Measurements from ENCODE around the gene UBXN6. TPM values are rescaled to one million over a fixed set of nuclear protein-coding genes. Genes with fewer than 3 reads are reported as not detected.

The UBXN6 gene
- total RNA-seq, 2 experiments from 2014 or later, result 54.5 to 58.4 TPM

DNA sequence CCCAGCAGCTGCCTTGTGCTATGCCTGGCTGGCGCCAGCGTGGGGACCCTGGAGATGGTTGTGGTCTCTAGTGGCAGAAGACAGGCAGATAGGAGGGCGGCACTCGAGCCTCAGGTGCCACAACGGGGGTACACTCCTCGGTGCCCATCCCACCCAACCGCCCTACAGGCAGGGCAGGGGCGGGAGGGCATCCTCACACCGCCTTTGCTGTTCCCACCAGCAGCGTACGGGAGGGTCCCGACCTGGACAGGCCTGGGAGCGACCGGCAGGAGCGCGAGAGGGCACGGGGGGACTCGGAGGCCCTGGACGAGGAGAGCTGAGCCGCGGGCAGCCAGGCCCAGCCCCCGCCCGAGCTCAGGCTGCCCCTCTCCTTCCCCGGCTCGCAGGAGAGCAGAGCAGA is 44.1 kb upstream of the UBXN6 start:
- Histone ChIP-seq H3K27me3 (ENCODE audit: control insufficient read depth in 1 of 2, insufficient read depth in 2 of 2, low read length in 2 of 2) (no peaks in the 10 kb centered on the region), H3K4me1 (ENCODE audit: insufficient read depth, low read length) (no peaks in the 10 kb centered on the region), H3K4me3 (ENCODE audit: low read length) (no peak overlapping the region), H3K27ac (ENCODE audit: low read depth in 1 of 2, low read length in 2 of 2) (no peak overlapping the region), H3K9me3 (ENCODE audit: control insufficient read depth in 1 of 2, insufficient read depth in 1 of 2, low read length in 2 of 2) (peaks cover 0 to 10% of the 10 kb centered on the region in 2 experiments), H3K36me3 (ENCODE audit: insufficient read depth, low read length) (peaks cover 31% of the 10 kb centered on the region)
- no peak overlapping the region for H3K4me3 Mint-ChIP-seq
- TF ChIP-seq, protein P1, sequence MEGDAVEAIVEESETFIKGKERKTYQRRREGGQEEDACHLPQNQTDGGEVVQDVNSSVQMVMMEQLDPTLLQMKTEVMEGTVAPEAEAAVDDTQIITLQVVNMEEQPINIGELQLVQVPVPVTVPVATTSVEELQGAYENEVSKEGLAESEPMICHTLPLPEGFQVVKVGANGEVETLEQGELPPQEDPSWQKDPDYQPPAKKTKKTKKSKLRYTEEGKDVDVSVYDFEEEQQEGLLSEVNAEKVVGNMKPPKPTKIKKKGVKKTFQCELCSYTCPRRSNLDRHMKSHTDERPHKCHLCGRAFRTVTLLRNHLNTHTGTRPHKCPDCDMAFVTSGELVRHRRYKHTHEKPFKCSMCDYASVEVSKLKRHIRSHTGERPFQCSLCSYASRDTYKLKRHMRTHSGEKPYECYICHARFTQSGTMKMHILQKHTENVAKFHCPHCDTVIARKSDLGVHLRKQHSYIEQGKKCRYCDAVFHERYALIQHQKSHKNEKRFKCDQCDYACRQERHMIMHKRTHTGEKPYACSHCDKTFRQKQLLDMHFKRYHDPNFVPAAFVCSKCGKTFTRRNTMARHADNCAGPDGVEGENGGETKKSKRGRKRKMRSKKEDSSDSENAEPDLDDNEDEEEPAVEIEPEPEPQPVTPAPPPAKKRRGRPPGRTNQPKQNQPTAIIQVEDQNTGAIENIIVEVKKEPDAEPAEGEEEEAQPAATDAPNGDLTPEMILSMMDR (IDR thresholded peaks at IDR 0.05), result no peak
- H3K27ac Mint-ChIP-seq, result no peak overlapping the region
- no peaks in the 10 kb centered on the region for H3K4me1 Mint-ChIP-seq (ENCODE audit: low read depth)
- ChIA-PET POLR2A (no interaction called here), CTCF (no interaction called here)
- intact Hi-C loops (cut with DNase I, micrococcal nuclease), result no loop called here
- no peak for ATAC-seq (ENCODE audit: poor library complexity)
- no peak for DNase-seq
- no peaks in the 10 kb centered on the region for H3K27me3 Mint-ChIP-seq
- no peaks in the 10 kb centered on the region for H3K9me3 Mint-ChIP-seq
- H3K36me3 Mint-ChIP-seq (ENCODE audit: low read depth), result peaks cover 32% of the 10 kb centered on the region

GRCh38 chr19:4500841-4501591 is 43.4 kb upstream of the UBXN6 start:
- ChIA-PET POLR2A (no interaction called here), CTCF (no interaction called here)
- Mint-ChIP-seq H3K4me1 (ENCODE audit: low read depth) (no peaks in the 10 kb centered on the region), H3K27ac (no peak overlapping the region), H3K27me3 (no peaks in the 10 kb centered on the region), H3K4me3 (no peak overlapping the region), H3K36me3 (ENCODE audit: low read depth) (peaks cover 27% of the 10 kb centered on the region), H3K9me3 (no peaks in the 10 kb centered on the region)
- no peak overlapping the region for H3K4me3 ChIP-seq (ENCODE audit: low read length)
- H3K4me1 ChIP-seq (ENCODE audit: insufficient read depth, low read length), result no peaks in the 10 kb centered on the region
- DNase-seq (no peak), ATAC-seq (ENCODE audit: poor library complexity) (no peak)
- TF ChIP-seq, protein P1 (IDR thresholded peaks at IDR 0.05), result no peak
- H3K27ac ChIP-seq (ENCODE audit: low read depth in 1 of 2, low read length in 2 of 2), result no peak overlapping the region
- peaks cover 0 to 8% of the 10 kb centered on the region in 2 experiments for H3K9me3 ChIP-seq (ENCODE audit: control insufficient read depth in 1 of 2, insufficient read depth in 1 of 2, low read length in 2 of 2)
- intact Hi-C loops (cut with DNase I, micrococcal nuclease), result no loop called here
- no peaks in the 10 kb centered on the region for H3K27me3 ChIP-seq (ENCODE audit: control insufficient read depth in 1 of 2, insufficient read depth in 2 of 2, low read length in 2 of 2)
- H3K36me3 ChIP-seq (ENCODE audit: insufficient read depth, low read length), result peaks cover 37% of the 10 kb centered on the region

DNA sequence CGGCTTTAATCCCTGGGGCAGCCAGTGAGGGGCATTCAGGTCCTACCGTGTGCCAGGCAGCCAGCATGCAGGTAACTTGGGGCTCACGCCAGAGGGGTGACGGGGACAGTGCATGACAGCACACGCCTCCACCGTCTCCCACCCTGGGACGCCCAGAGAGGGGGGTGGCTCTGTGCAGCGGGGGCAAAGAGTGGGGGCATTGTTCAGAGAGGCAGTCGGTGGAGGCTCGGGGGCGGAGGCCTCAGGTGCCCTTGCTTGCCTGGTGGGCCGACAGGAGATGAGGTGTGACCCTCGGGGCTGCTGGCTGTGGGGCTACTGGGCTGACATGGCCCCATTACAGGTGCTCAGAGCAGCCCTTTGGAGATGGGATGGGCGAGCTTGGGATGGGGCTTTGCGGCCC is 42.3 kb upstream of the UBXN6 start:
- Histone ChIP-seq H3K9me3 (ENCODE audit: control insufficient read depth in 1 of 2, insufficient read depth in 1 of 2, low read length in 2 of 2) (peaks cover 0 to 6% of the 10 kb centered on the region in 2 experiments), H3K4me3 (ENCODE audit: low read length) (no peak overlapping the region), H3K36me3 (ENCODE audit: insufficient read depth, low read length) (peaks cover 40% of the 10 kb centered on the region), H3K27me3 (ENCODE audit: control insufficient read depth in 1 of 2, insufficient read depth in 2 of 2, low read length in 2 of 2) (no peaks in the 10 kb centered on the region), H3K27ac (ENCODE audit: low read depth in 1 of 2, low read length in 2 of 2) (no peak overlapping the region), H3K4me1 (ENCODE audit: insufficient read depth, low read length) (no peaks in the 10 kb centered on the region)
- H3K27me3 Mint-ChIP-seq, result no peaks in the 10 kb centered on the region
- TF ChIP-seq, protein P1 (IDR thresholded peaks at IDR 0.05), result no peak
- no peak for DNase-seq
- no peak overlapping the region for H3K4me3 Mint-ChIP-seq
- no peak for ATAC-seq (ENCODE audit: poor library complexity)
- peaks cover 21% of the 10 kb centered on the region for H3K36me3 Mint-ChIP-seq (ENCODE audit: low read depth)
- ChIA-PET POLR2A (no interaction called here), CTCF (no interaction called here)
- no peak overlapping the region for H3K27ac Mint-ChIP-seq
- H3K4me1 Mint-ChIP-seq (ENCODE audit: low read depth), result no peaks in the 10 kb centered on the region
- intact Hi-C loops (cut with DNase I, micrococcal nuclease), result no loop called here
- H3K9me3 Mint-ChIP-seq, result no peaks in the 10 kb centered on the region
